ENCODE results near the gene GPR89B. TPM values are rescaled to one million over a fixed set of nuclear protein-coding genes. Genes with fewer than 3 reads are reported as not detected.

The GPR89B gene
- total RNA-seq, 1 donor from 2014 or later, result 16.5 TPM

GRCh38 chr1:147904726-147905125 lies 23.5 kb upstream of the GPR89B start:
- Mint-ChIP-seq H3K27ac (no peak overlapping the region), H3K4me1 (ENCODE audit: unreplicated experiment) (no peaks in the 10 kb centered on the region), H3K4me3 (no peak overlapping the region), H3K27me3 (peaks cover 22% of the 10 kb centered on the region), H3K9me3 (no peaks in the 10 kb centered on the region), H3K36me3 (no peaks in the 10 kb centered on the region)
- no peak for DNase-seq (ENCODE audit: extremely low spot score, unreplicated experiment)
- no peak for TF ChIP-seq CTCF (conservative IDR thresholded peaks at IDR 0.05)

GRCh38 chr1:147907786-147908509 lies 20.3 kb upstream of the GPR89B start:
- no peak overlapping the region for H3K4me3 Mint-ChIP-seq
- DNase-seq (ENCODE audit: extremely low spot score, unreplicated experiment), result no peak
- no peaks in the 10 kb centered on the region for H3K36me3 Mint-ChIP-seq
- no peak for TF ChIP-seq CTCF (conservative IDR thresholded peaks at IDR 0.05)
- H3K27me3 Mint-ChIP-seq, result peaks cover 27% of the 10 kb centered on the region
- no peaks in the 10 kb centered on the region for H3K9me3 Mint-ChIP-seq
- H3K4me1 Mint-ChIP-seq (ENCODE audit: unreplicated experiment), result no peaks in the 10 kb centered on the region
- no peak overlapping the region for H3K27ac Mint-ChIP-seq

- Mint-ChIP-seq H3K27me3 (peaks cover 32% of the 10 kb centered on the region), H3K27ac (no peak overlapping the region), H3K4me3 (no peak overlapping the region), H3K9me3 (no peaks in the 10 kb centered on the region), H3K4me1 (ENCODE audit: unreplicated experiment) (no peaks in the 10 kb centered on the region), H3K36me3 (no peaks in the 10 kb centered on the region)
- DNase-seq (ENCODE audit: extremely low spot score, unreplicated experiment), result no peak
- no peak for TF ChIP-seq CTCF (conservative IDR thresholded peaks at IDR 0.05)
These were observed 15.7 kb upstream of the GPR89B start for GRCh38 chr1:147912553-147912952.

- Mint-ChIP-seq H3K4me3 (no peak overlapping the region), H3K27ac (no peak overlapping the region), H3K9me3 (no peaks in the 10 kb centered on the region), H3K27me3 (peaks cover 31% of the 10 kb centered on the region), H3K36me3 (no peaks in the 10 kb centered on the region), H3K4me1 (ENCODE audit: unreplicated experiment) (no peaks in the 10 kb centered on the region)
- no peak for TF ChIP-seq CTCF (conservative IDR thresholded peaks at IDR 0.05)
- DNase-seq (ENCODE audit: extremely low spot score, unreplicated experiment), result no peak
These were observed 14.8 kb upstream of the GPR89B start for GRCh38 chr1:147913362-147913942.

GRCh38 chr1:147919896-147920295 lies 8.3 kb upstream of the GPR89B start:
- Mint-ChIP-seq H3K9me3 (no peaks in the 10 kb centered on the region), H3K4me3 (no peak overlapping the region), H3K27me3 (peaks cover 16% of the 10 kb centered on the region), H3K36me3 (no peaks in the 10 kb centered on the region), H3K4me1 (ENCODE audit: unreplicated experiment) (no peaks in the 10 kb centered on the region), H3K27ac (no peak overlapping the region)
- DNase-seq (ENCODE audit: extremely low spot score, unreplicated experiment), result no peak
- TF ChIP-seq CTCF (conservative IDR thresholded peaks at IDR 0.05), result no peak
